Kidney (tissue), 14 donors: ENCODE measurements around the gene GJD3. TPM values are rescaled to one million over a fixed set of nuclear protein-coding genes. Genes with fewer than 3 reads are reported as not detected.

Experiments
- DNase-seq, 5 donors: peaks; one replicate each; pipeline ENCODE4 v3.0.0-alpha.2; 2013 to 2020
- FAIRE-seq: peaks from 2 replicates; lab custom pipeline; 2012; peaks lifted over from hg19 to GRCh38; lab: Jason Lieb, UNC
- H3K27ac ChIP-seq, 2 donors: one replicate each; pipeline ENCODE4 v1.7.0; 2013; ENCODE audit warnings: low read depth in 2 of 2, low read length in 2 of 2, inconsistent platforms in 1 of 2
- H3K27me3 ChIP-seq: one replicate; pipeline ENCODE4 v1.7.1; 2013; ENCODE audit warnings: low read length, inconsistent platforms; ENCODE audit not compliant: control insufficient read depth, insufficient read depth
- H3K36me3 ChIP-seq, 3 donors: one replicate each; pipeline versions ENCODE4 v1.7.0 to v1.7.1; 2013; ENCODE audit warnings: low read length in 3 of 3, control low read depth in 1 of 3, inconsistent platforms in 1 of 3; ENCODE audit not compliant: insufficient read depth in 3 of 3, control insufficient read depth in 2 of 3
- H3K4me1 ChIP-seq, 3 donors: one replicate each; pipeline versions ENCODE4 v1.7.0 to v1.7.1; 2013; ENCODE audit warnings: low read length in 3 of 3, inconsistent platforms in 1 of 3, low read depth in 1 of 3; ENCODE audit not compliant: control insufficient read depth in 2 of 3, insufficient read depth in 2 of 3
- H3K4me3 ChIP-seq, 3 donors: one replicate each; pipeline versions ENCODE4 v1.7.0 to v1.8.1; 2013; ENCODE audit warnings: low read length in 3 of 3, control low read depth in 1 of 3, inconsistent platforms in 1 of 3
- H3K9ac ChIP-seq, 3 donors: one replicate each; pipeline versions ENCODE4 v1.7.0 to v1.7.1; 2013; ENCODE audit warnings: low read length in 3 of 3, control low read depth in 1 of 3, inconsistent platforms in 1 of 3
- H3K9me3 ChIP-seq, 3 donors: one replicate each; pipeline versions ENCODE4 v1.7.0 to v1.7.1; 2013; ENCODE audit warnings: low read length in 3 of 3, control low read depth in 1 of 3, inconsistent platforms in 1 of 3; ENCODE audit not compliant: control insufficient read depth in 2 of 3, insufficient read depth in 1 of 3
- CTCF ChIP-seq: IDR thresholded peaks from 3 replicates; pipeline ENCODE4 v1.5.1; 2012; ENCODE audit warnings: mild to moderate bottlenecking, moderate library complexity, borderline replicate concordance; ENCODE audit not compliant: insufficient read depth; ENCODE audit errors: extremely low read depth
- intact Hi-C: fragments of 100-400 bp; cut with DNase I; formaldehyde crosslinking; loops from one replicate; pipeline ENCODE4 v1.11.1; 2022
- polyA plus RNA-seq: library from polyadenylated mRNA; stranded (reverse); fragments of 350-450 nt; fragmentation: Illumina TruSeq; extraction: RNeasy Lipid Tissue Mini Kit (QIAGEN cat#74804); gene quantifications from one replicate; pipeline ENCODE4 v1.2.3, GENCODE V29; 2014; ENCODE audit warnings: low read depth, low replicate concordance; ENCODE audit not compliant: insufficient read depth
- total RNA-seq: library from RNA; stranded (reverse); fragmentation: NEBNext Ultra II Directional; extraction: Animal tissue kit (Norgen Biotek cat#: 25700); gene quantifications from one replicate; pipeline ENCODE4 v1.2.1, GENCODE V29; 2021
- donor health status: control.
- donor health status: control.
- donor health status: control.
- donor health status: control.
- donor health status: control.
- donor health status: DM: yes; HTN: yes; CAD: no.
- donor health status: Normal renal cell carcinoma (clear cell type).

The GJD3 gene
- total and polyA plus RNA-seq, 2 donors from 2014 or later = 2.6 TPM; not detected in 1

DNA sequence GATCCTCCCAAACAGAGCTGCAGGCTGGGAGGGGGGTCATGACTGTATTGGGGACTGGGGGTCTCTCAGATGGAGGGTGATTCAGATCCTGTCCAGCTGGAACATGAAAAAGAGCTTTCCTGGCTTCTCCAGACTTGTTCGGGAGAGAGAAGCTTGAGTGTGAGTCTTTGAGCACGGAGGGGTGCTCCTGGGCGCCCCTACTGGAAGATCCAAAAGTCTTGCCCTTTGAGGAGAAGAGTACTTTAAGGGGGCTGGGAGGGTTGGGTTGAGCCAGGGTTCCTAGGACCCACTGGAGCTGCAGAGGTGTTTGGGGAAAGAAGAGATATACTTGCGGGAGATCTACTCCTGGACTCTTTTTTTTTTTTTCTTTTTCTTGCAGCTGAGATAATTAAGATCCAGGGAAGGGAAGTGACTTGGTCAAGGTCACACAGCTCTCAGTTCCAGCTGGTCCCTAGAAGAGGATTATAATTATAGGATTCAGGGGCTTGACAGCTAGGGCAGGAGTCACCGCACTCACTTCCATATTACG, 47.1 kb downstream of the GJD3 start:
- peak overlapping the region in 2 of 3 donors; percentile 61 to 79 for H3K4me3 ChIP-seq
- no peaks in the 10 kb centered on the region for H3K9me3 ChIP-seq
- H3K27ac ChIP-seq = peak overlapping the region; percentile 82
- intact Hi-C loops = no loop called here
- H3K4me1 ChIP-seq = peaks cover 3 to 68% (median 47%) of the 10 kb centered on the region in 3 donors
- H3K9ac ChIP-seq = peak overlapping the region; percentile 28 to 53 (median 38)
- H3K27me3 ChIP-seq = no peaks in the 10 kb centered on the region
- FAIRE-seq (no peak), DNase-seq (peak in 4 of 5 donors; percentile 62 to 81 (median 75))
- H3K36me3 ChIP-seq = no peaks in the 10 kb centered on the region
- TF ChIP-seq CTCF = peak; percentile 4

DNA sequence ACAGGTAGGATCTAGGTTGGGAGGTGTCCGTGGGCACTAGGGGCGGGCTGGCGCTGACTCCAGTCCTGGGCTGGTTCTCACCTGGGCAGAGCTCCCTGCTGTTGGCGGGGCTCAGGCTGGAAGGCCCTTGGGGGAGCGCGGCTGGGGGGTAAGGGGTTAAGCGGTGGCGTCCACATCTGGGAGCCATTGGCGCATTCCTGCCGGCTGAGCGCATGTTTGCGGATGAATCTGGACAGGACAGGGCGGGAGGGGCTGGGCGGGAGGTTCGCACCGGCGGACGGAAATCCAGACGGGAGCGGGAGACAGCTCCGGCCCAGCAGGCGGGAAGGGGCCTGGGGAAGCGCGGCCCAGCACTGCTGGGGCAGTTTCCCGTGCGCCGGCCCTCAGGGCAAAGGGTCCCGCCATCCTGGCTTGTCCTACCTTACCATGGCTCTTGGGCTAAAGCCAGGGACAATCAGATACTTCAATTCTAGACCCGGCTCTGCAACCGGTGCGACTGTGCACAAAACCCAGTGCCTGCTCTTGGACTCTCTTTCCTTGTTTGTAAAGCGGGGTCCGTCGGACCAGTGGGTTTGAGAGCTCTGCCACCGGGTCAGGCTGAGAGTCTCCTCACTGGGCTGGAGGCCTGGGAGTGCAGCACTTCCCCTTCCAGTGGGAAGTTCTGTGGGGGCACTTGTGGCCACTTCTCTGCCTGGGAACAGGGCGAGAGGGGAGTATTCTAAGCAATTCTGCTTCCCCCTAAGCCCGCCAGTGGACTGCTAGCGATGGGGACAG, 47.8 kb downstream of the GJD3 start:
- peak overlapping the region; percentile 23 to 79 (median 27) for H3K4me3 ChIP-seq
- no peaks in the 10 kb centered on the region for H3K9me3 ChIP-seq
- no peaks in the 10 kb centered on the region for H3K36me3 ChIP-seq
- H3K27ac ChIP-seq = peak overlapping the region; percentile 71 to 82
- DNase-seq = peak; percentile 86 to 93 (median 88)
- intact Hi-C loops = no loop called here
- H3K4me1 ChIP-seq = peaks cover 3 to 68% (median 48%) of the 10 kb centered on the region in 3 donors
- no peak for FAIRE-seq
- peak overlapping the region; percentile 3 to 49 (median 22) for H3K9ac ChIP-seq
- TF ChIP-seq CTCF = no peak
- no peaks in the 10 kb centered on the region for H3K27me3 ChIP-seq

DNA sequence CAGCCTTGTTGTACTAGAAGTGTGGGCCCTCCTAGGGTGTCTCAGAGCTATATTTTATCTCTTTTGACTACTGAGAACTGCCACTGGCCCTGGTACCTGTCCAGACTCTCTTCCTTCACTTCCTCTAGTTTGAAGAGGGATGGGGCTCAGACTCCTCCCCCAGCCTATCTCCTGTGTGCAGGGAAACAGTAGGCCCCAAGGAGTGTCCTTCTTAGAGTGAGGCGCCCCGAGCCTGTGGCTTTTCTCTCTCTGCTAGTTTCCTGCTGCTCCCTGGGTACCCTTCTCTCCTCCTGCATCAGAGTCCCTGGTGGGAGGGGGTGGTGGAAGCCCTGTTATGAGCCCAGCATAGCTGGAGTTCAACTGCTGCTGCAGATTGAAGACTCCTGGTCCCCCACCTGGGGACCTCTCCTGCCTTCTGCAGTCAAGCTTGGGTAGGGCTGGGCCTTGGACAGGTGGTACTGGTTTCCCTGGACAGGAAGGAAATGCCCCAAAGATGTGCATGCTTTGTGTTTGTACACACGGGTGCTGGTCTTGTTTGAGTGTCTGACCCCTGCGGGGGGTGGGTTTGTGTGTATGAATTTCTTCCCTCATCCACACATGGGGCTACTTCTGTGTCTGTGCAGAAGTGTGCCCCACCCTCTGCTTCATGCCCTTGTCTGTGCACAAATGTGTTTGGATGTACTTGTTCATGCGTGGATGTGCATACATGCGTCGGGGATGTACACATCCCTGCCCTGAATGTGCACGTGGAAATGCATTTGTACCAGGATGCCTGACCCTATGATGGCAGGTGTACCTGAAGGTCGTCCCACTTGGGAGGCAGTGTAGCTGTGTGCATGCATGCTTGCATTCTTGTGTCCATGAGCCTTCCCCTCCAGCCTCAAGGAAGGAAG, 48.6 kb downstream of the GJD3 start:
- Histone ChIP-seq H3K4me1 (peaks cover 3 to 69% (median 48%) of the 10 kb centered on the region in 3 donors), H3K9me3 (no peaks in the 10 kb centered on the region), H3K9ac (peak overlapping the region in 2 of 3 donors; percentile 3 to 13), H3K36me3 (no peaks in the 10 kb centered on the region), H3K4me3 (peak overlapping the region in 2 of 3 donors; percentile 4 to 27), H3K27me3 (no peaks in the 10 kb centered on the region), H3K27ac (peak overlapping the region; percentile 22 to 58)
- intact Hi-C loops = no loop called here
- DNase-seq (peak in 1 of 5 donors; percentile 60), FAIRE-seq (no peak)
- TF ChIP-seq CTCF = no peak
